ENCODE results near the gene KLHL3.

The KLHL3 gene

DNA sequence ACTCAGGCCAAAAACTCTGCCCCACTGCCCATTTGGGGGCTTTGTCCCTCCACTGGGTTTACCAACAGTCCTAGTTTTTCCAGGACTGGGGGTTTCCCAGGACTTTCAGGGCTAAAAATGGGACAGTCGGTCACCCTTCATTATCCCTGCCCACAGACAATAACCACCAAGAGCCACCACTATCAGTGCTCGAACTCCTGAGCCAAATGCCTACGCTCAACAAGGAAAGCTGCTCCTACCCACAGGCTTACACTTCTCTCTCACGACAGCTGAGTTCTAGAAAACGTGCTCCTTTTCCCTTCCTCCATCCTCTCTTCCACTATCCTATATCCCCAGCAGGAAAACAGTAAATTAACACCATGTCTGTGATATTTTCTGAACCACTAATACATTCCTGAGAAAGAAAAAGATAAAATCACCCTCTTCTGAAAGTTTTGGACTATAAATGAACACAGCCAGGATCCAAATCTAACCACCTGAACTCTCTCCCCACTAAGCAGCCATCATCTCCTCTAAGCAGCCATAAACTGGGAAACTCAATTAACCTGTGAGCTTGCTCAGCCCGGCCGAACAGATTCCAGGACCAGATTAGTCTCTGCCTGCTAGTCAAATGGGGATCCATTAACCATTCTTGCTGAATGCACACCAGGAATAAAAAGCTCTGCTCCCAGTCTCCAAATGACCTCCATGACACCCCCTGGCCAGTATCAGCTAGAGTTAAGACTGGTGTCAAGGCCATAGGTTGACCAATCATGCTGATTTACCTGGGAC lies 41.8 kb downstream of the KLHL3 start:
- Histone ChIP-seq H3K9ac (ENCODE audit: low read depth, low read length, poor library complexity) (no peak overlapping the region), H3K27ac (replicated peaks; ENCODE audit: low read length) (no peak overlapping the region), H3K4ac (ENCODE audit: low read length) (no peak overlapping the region), H3K4me3 (ENCODE audit: low read length in 2 of 2) (no peak overlapping the region), H3K4me1 (ENCODE audit: control insufficient read depth in 2 of 2, insufficient read depth in 1 of 2, low read depth in 1 of 2, low read length in 2 of 2) (no peaks in the 10 kb centered on the region), H3K14ac (ENCODE audit: low read length) (no peak overlapping the region), H3K27me3 (ENCODE audit: control insufficient read depth in 3 of 3, insufficient read depth in 3 of 3, low read depth in 1 of 3, low read length in 3 of 3) (no peaks in the 10 kb centered on the region), H3K79me1 (ENCODE audit: low read depth, low read length) (no peaks in the 10 kb centered on the region), H4K8ac (ENCODE audit: low read depth, low read length) (no peak overlapping the region), H2AK5ac (ENCODE audit: low read depth, low read length) (no peak overlapping the region), H2BK12ac (ENCODE audit: low read length) (no peak overlapping the region), H3K23ac (ENCODE audit: low read depth, low read length, poor library complexity) (no peak overlapping the region), H2BK120ac (ENCODE audit: low read depth, low read length) (no peak overlapping the region), H3K9me3 (replicated peaks in 1 of 2; ENCODE audit: control insufficient read depth in 2 of 2, insufficient read depth in 1 of 2, low read depth in 1 of 2, low read length in 2 of 2) (no peaks in the 10 kb centered on the region), H3K18ac (ENCODE audit: low read length) (no peak overlapping the region), H3K36me3 (replicated peaks in 1 of 2; ENCODE audit: control insufficient read depth in 2 of 2, insufficient read depth in 2 of 2, low read length in 2 of 2) (peaks cover 2 to 11% of the 10 kb centered on the region in 2 donors), H3K4me2 (ENCODE audit: insufficient read depth, low read length, poor library complexity, severe bottlenecking) (no peak overlapping the region), H2AFZ (ENCODE audit: low read length) (no peak overlapping the region), H2BK15ac (ENCODE audit: low read length) (no peak overlapping the region), H4K91ac (ENCODE audit: low read depth, low read length, poor library complexity) (no peak overlapping the region), H2BK5ac (ENCODE audit: low read length) (no peak overlapping the region)
- no peak for DNase-seq (ENCODE audit: low spot score)
- WGBS, 2 donors (ENCODE audit: extremely low coverage in 2 of 2, insufficient read length in 2 of 2, insufficient replicate concordance in 1 of 2), result no CpG with 5 or more reads among the region's 7 CpGs

GRCh38 chr5:137693307-137693950 lies 42.5 kb downstream of the KLHL3 start:
- Histone ChIP-seq H3K9ac (ENCODE audit: low read depth, low read length, poor library complexity) (no peak overlapping the region), H4K8ac (ENCODE audit: low read depth, low read length) (no peak overlapping the region), H2BK12ac (ENCODE audit: low read length) (no peak overlapping the region), H2AFZ (ENCODE audit: low read length) (no peak overlapping the region), H2BK120ac (ENCODE audit: low read depth, low read length) (no peak overlapping the region), H2AK5ac (ENCODE audit: low read depth, low read length) (no peak overlapping the region), H3K23ac (ENCODE audit: low read depth, low read length, poor library complexity) (no peak overlapping the region), H3K27me3 (ENCODE audit: control insufficient read depth in 3 of 3, insufficient read depth in 3 of 3, low read depth in 1 of 3, low read length in 3 of 3) (no peaks in the 10 kb centered on the region), H3K36me3 (replicated peaks in 1 of 2; ENCODE audit: control insufficient read depth in 2 of 2, insufficient read depth in 2 of 2, low read length in 2 of 2) (peaks cover 2 to 11% of the 10 kb centered on the region in 2 donors), H3K79me1 (ENCODE audit: low read depth, low read length) (no peaks in the 10 kb centered on the region), H3K9me3 (replicated peaks in 1 of 2; ENCODE audit: control insufficient read depth in 2 of 2, insufficient read depth in 1 of 2, low read depth in 1 of 2, low read length in 2 of 2) (no peaks in the 10 kb centered on the region), H3K18ac (ENCODE audit: low read length) (no peak overlapping the region), H2BK5ac (ENCODE audit: low read length) (no peak overlapping the region), H3K14ac (ENCODE audit: low read length) (no peak overlapping the region), H3K4me2 (ENCODE audit: insufficient read depth, low read length, poor library complexity, severe bottlenecking) (no peak overlapping the region), H3K4me1 (ENCODE audit: control insufficient read depth in 2 of 2, insufficient read depth in 1 of 2, low read depth in 1 of 2, low read length in 2 of 2) (no peaks in the 10 kb centered on the region), H3K4ac (ENCODE audit: low read length) (no peak overlapping the region), H2BK15ac (ENCODE audit: low read length) (no peak overlapping the region), H4K91ac (ENCODE audit: low read depth, low read length, poor library complexity) (no peak overlapping the region), H3K4me3 (ENCODE audit: low read length in 2 of 2) (no peak overlapping the region), H3K27ac (replicated peaks; ENCODE audit: low read length) (no peak overlapping the region)
- DNase-seq (ENCODE audit: low spot score), result no peak
- no CpG with 5 or more reads among the region's 1 CpG for WGBS, 2 donors (ENCODE audit: extremely low coverage in 2 of 2, insufficient read length in 2 of 2, insufficient replicate concordance in 1 of 2)

DNA sequence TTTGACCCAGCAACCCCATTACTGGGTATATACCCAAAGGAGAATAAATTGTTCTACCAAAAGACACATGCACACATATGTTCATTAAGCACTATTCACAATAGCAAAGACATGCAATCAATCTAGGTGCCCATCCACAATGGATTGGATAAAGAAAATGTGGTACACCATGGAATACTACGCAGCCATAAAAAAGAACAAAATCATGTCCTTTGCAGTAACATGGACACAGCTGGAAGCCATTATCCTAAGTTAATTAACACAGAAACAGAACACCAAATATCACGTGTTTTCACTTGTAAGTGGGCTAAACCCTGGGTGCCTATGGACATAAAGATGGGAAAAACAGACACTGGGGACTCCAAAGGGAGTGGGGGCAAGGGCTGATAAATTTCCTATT lies 46.6 kb downstream of the KLHL3 start:
- H4K8ac ChIP-seq (ENCODE audit: low read depth, low read length), result no peak overlapping the region
- H3K9me3 ChIP-seq (replicated peaks in 1 of 2; ENCODE audit: control insufficient read depth in 2 of 2, insufficient read depth in 1 of 2, low read depth in 1 of 2, low read length in 2 of 2), result no peaks in the 10 kb centered on the region
- H2AFZ ChIP-seq (ENCODE audit: low read length), result no peak overlapping the region
- H3K23ac ChIP-seq (ENCODE audit: low read depth, low read length, poor library complexity), result no peak overlapping the region
- H3K27me3 ChIP-seq (ENCODE audit: control insufficient read depth in 3 of 3, insufficient read depth in 3 of 3, low read depth in 1 of 3, low read length in 3 of 3), result no peaks in the 10 kb centered on the region
- H2BK5ac ChIP-seq (ENCODE audit: low read length), result no peak overlapping the region
- WGBS, 2 donors (ENCODE audit: extremely low coverage in 2 of 2, insufficient read length in 2 of 2, insufficient replicate concordance in 1 of 2), result no CpG with 5 or more reads among the region's 2 CpGs
- H2AK5ac ChIP-seq (ENCODE audit: low read depth, low read length), result no peak overlapping the region
- no peak for DNase-seq (ENCODE audit: low spot score)
- H3K4me3 ChIP-seq (ENCODE audit: low read length in 2 of 2), result no peak overlapping the region
- H4K91ac ChIP-seq (ENCODE audit: low read depth, low read length, poor library complexity), result no peak overlapping the region
- H3K4me2 ChIP-seq (ENCODE audit: insufficient read depth, low read length, poor library complexity, severe bottlenecking), result no peak overlapping the region
- peaks cover 2 to 8% of the 10 kb centered on the region in 2 donors for H3K36me3 ChIP-seq (replicated peaks in 1 of 2; ENCODE audit: control insufficient read depth in 2 of 2, insufficient read depth in 2 of 2, low read length in 2 of 2)
- no peak overlapping the region for H2BK12ac ChIP-seq (ENCODE audit: low read length)
- no peak overlapping the region for H3K14ac ChIP-seq (ENCODE audit: low read length)
- no peaks in the 10 kb centered on the region for H3K79me1 ChIP-seq (ENCODE audit: low read depth, low read length)
- H2BK120ac ChIP-seq (ENCODE audit: low read depth, low read length), result no peak overlapping the region
- H2BK15ac ChIP-seq (ENCODE audit: low read length), result no peak overlapping the region
- H3K4me1 ChIP-seq (ENCODE audit: control insufficient read depth in 2 of 2, insufficient read depth in 1 of 2, low read depth in 1 of 2, low read length in 2 of 2), result peaks cover 0 to 2% of the 10 kb centered on the region in 2 donors
- no peak overlapping the region for H3K18ac ChIP-seq (ENCODE audit: low read length)
- no peak overlapping the region for H3K27ac ChIP-seq (replicated peaks; ENCODE audit: low read length)
- no peak overlapping the region for H3K9ac ChIP-seq (ENCODE audit: low read depth, low read length, poor library complexity)
- H3K4ac ChIP-seq (ENCODE audit: low read length), result no peak overlapping the region

DNA sequence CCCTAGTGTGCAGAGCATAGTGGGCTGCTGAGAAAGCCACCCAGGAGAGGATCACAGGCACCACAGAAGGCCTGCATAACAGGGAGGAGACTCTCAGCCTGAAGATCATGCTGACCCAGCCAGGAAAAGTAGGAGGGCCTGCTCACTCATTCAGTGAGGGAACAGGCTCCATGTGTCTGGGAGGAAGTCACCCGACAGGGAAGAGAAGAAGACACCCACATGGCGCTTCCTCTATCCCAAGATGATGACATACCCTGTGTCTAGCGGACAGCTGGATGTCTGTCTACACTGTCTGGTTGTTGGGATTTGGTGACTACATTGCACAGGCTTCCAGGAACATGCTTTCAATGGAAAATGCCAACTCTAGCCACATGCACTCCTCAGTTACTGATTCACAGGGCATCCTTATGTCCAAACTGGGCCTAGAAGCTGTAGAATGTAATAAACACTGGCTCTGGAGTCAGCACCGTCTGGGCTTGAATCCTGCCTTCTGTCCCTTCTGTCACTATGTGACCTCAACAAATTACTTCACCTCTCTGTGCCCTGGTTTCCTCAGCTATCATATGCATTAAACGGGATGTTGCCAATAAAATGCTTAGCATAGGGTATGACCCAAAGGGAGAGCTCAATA lies 47.6 kb downstream of the KLHL3 start:
- H2AFZ ChIP-seq (ENCODE audit: low read length), result no peak overlapping the region
- no peak overlapping the region for H4K91ac ChIP-seq (ENCODE audit: low read depth, low read length, poor library complexity)
- no peak overlapping the region for H3K18ac ChIP-seq (ENCODE audit: low read length)
- peaks cover 2 to 8% of the 10 kb centered on the region in 2 donors for H3K36me3 ChIP-seq (replicated peaks in 1 of 2; ENCODE audit: control insufficient read depth in 2 of 2, insufficient read depth in 2 of 2, low read length in 2 of 2)
- no CpG with 5 or more reads among the region's 5 CpGs for WGBS, 2 donors (ENCODE audit: extremely low coverage in 2 of 2, insufficient read length in 2 of 2, insufficient replicate concordance in 1 of 2)
- H3K27me3 ChIP-seq (ENCODE audit: control insufficient read depth in 3 of 3, insufficient read depth in 3 of 3, low read depth in 1 of 3, low read length in 3 of 3), result no peaks in the 10 kb centered on the region
- no peak overlapping the region for H3K4me3 ChIP-seq (ENCODE audit: low read length in 2 of 2)
- no peaks in the 10 kb centered on the region for H3K79me1 ChIP-seq (ENCODE audit: low read depth, low read length)
- no peak overlapping the region for H3K4me2 ChIP-seq (ENCODE audit: insufficient read depth, low read length, poor library complexity, severe bottlenecking)
- no peak overlapping the region for H2BK12ac ChIP-seq (ENCODE audit: low read length)
- H3K14ac ChIP-seq (ENCODE audit: low read length), result no peak overlapping the region
- H2BK120ac ChIP-seq (ENCODE audit: low read depth, low read length), result no peak overlapping the region
- H3K9me3 ChIP-seq (replicated peaks in 1 of 2; ENCODE audit: control insufficient read depth in 2 of 2, insufficient read depth in 1 of 2, low read depth in 1 of 2, low read length in 2 of 2), result no peaks in the 10 kb centered on the region
- H3K4ac ChIP-seq (ENCODE audit: low read length), result no peak overlapping the region
- H3K23ac ChIP-seq (ENCODE audit: low read depth, low read length, poor library complexity), result no peak overlapping the region
- no peak overlapping the region for H3K27ac ChIP-seq (replicated peaks; ENCODE audit: low read length)
- no peak overlapping the region for H4K8ac ChIP-seq (ENCODE audit: low read depth, low read length)
- no peak overlapping the region for H3K9ac ChIP-seq (ENCODE audit: low read depth, low read length, poor library complexity)
- H3K4me1 ChIP-seq (ENCODE audit: control insufficient read depth in 2 of 2, insufficient read depth in 1 of 2, low read depth in 1 of 2, low read length in 2 of 2), result peaks cover 0 to 4% of the 10 kb centered on the region in 2 donors
- H2BK15ac ChIP-seq (ENCODE audit: low read length), result no peak overlapping the region
- no peak for DNase-seq (ENCODE audit: low spot score)
- no peak overlapping the region for H2AK5ac ChIP-seq (ENCODE audit: low read depth, low read length)
- no peak overlapping the region for H2BK5ac ChIP-seq (ENCODE audit: low read length)

Measured in neuronal stem cell (in vitro differentiated cells).